Loucy (cell line): ENCODE results near the gene PLAC9.

Source experiments
- CTCF ChIP-seq: fragments of 200-600 bp; sonication (generic); conservative IDR thresholded peaks from 2 replicates; pipeline ENCODE4 v1.5.1; 2014; ENCODE audit warnings: mild to moderate bottlenecking, antibody characterized with exemption, low read length
- EZH2phosphoT487 ChIP-seq: fragments of 200-600 bp; IDR thresholded peaks from 2 replicates; pipeline ENCODE4 v1.6.1; 2018; ENCODE audit warnings: antibody characterized with exemption, mild to moderate bottlenecking, moderate library complexity, borderline replicate concordance

GRCh38 chr10:80100116-80100515 is 32.4 kb upstream of the PLAC9 start:
- TF ChIP-seq CTCF (no peak), EZH2phosphoT487 (no peak)
